GM12878 (cell line): ENCODE results near the gene SMIM32.

ENCODE experiments used
- EZH2 ChIP-seq: IDR thresholded peaks from 2 replicates; pipeline ENCODE4 v1.6.1; 2012; ENCODE audit warnings: low read depth, mild to moderate bottlenecking, control low read depth, inconsistent platforms, low read length, borderline replicate concordance; ENCODE audit not compliant: control insufficient read depth
- JUNB ChIP-seq: IDR thresholded peaks from 2 replicates; pipeline ENCODE4 v1.6.1; 2016; ENCODE audit warnings: antibody characterized with exemption, mild to moderate bottlenecking
- JUND ChIP-seq: IDR thresholded peaks from 2 replicates; pipeline ENCODE4 v1.6.1; 2012; ENCODE audit warnings: low read depth, mild to moderate bottlenecking, low read length, improper control_type of control experiment, moderate library complexity
- MXI1 ChIP-seq: fragments of 150-350 bp; IDR thresholded peaks from 2 replicates; pipeline ENCODE4 v1.6.1; 2011; ENCODE audit warnings: low read depth, mild to moderate bottlenecking, inconsistent platforms, low read length, improper control_type of control experiment
- SMAD1 ChIP-seq: fragments of 450-650 bp; IDR thresholded peaks from 2 replicates; pipeline ENCODE4 v1.6.1; 2018; ENCODE audit warnings: mild to moderate bottlenecking, low read depth; ENCODE audit not compliant: partially characterized antibody
- SUZ12 ChIP-seq: fragments of 200-600 bp; sonication (generic); IDR thresholded peaks from one replicate; pipeline ENCODE4 v1.6.1; 2018; ENCODE audit warnings: antibody characterized with exemption, mild to moderate bottlenecking; ENCODE audit not compliant: unreplicated experiment
- TAF1 ChIP-seq: IDR thresholded peaks from 2 replicates; pipeline ENCODE4 v1.6.1; 2011; ENCODE audit warnings: mild to moderate bottlenecking, low read depth, low read length, borderline replicate concordance
- TF ChIP-seq, protein P1 (sequence below), 3 experiments: IDR thresholded peaks in 2 of 3; conservative IDR thresholded peaks in 1 of 3; 2 replicates each; pipeline ENCODE4 v1.5.1; 2011; ENCODE audit warnings: low read depth in 3 of 3, low read length in 3 of 3, mild to moderate bottlenecking in 3 of 3, control low read depth in 2 of 3, moderate library complexity in 2 of 3, inconsistent platforms in 1 of 3, mixed read lengths in 1 of 3; ENCODE audit not compliant: control insufficient read depth in 2 of 3, insufficient read depth in 1 of 3; ENCODE audit errors: extremely low read depth in 1 of 3

DNA sequence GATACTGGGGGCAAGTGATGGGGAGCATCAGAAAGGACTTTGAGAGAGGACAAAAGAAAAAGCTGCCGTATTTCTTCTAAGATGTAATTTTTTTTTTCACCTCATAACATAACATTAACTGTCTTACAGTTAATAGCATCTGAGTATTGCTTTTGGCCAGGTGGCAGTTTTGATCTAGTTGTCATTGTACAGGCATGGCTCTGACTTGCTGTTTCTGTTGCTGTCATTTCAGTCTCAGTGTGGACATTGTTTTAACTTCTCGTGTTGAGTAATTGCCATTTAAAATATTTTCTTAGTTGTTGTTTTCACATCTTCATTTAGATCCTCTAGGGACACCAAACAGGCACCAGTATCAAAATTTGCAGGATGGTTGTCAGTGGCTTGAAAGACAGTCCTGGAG lies 47.9 kb downstream of the SMIM32 start:
- TF ChIP-seq, protein P1, sequence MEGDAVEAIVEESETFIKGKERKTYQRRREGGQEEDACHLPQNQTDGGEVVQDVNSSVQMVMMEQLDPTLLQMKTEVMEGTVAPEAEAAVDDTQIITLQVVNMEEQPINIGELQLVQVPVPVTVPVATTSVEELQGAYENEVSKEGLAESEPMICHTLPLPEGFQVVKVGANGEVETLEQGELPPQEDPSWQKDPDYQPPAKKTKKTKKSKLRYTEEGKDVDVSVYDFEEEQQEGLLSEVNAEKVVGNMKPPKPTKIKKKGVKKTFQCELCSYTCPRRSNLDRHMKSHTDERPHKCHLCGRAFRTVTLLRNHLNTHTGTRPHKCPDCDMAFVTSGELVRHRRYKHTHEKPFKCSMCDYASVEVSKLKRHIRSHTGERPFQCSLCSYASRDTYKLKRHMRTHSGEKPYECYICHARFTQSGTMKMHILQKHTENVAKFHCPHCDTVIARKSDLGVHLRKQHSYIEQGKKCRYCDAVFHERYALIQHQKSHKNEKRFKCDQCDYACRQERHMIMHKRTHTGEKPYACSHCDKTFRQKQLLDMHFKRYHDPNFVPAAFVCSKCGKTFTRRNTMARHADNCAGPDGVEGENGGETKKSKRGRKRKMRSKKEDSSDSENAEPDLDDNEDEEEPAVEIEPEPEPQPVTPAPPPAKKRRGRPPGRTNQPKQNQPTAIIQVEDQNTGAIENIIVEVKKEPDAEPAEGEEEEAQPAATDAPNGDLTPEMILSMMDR (IDR thresholded peaks at IDR 0.05 in 2 of 3, conservative IDR thresholded peaks at IDR 0.05 in 1 of 3; ENCODE audit: control insufficient read depth in 2 of 3, extremely low read depth in 1 of 3, insufficient read depth in 1 of 3, low read depth in 3 of 3, low read length in 3 of 3): no peak
- TF ChIP-seq TAF1: no peak
- no peak for TF ChIP-seq SUZ12
- TF ChIP-seq JUND: no peak
- TF ChIP-seq MXI1: no peak
- no peak for TF ChIP-seq EZH2
- no peak for TF ChIP-seq SMAD1
- TF ChIP-seq JUNB: peak; percentile 33; the same call in 1 of the 2 replicates
